D341Med (cell line): ENCODE measurements around the gene GLTP.
"Not testable (repeated sequence)": the region's sequence is repeated elsewhere in the genome, so short reads cannot be mapped to it uniquely, and the experiment has no call there.

Experiments
- DNase-seq: peaks from one replicate; pipeline ENCODE4 v3.0.0; 2012; ENCODE audit warnings: low spot score

Gene GLTP

DNA sequence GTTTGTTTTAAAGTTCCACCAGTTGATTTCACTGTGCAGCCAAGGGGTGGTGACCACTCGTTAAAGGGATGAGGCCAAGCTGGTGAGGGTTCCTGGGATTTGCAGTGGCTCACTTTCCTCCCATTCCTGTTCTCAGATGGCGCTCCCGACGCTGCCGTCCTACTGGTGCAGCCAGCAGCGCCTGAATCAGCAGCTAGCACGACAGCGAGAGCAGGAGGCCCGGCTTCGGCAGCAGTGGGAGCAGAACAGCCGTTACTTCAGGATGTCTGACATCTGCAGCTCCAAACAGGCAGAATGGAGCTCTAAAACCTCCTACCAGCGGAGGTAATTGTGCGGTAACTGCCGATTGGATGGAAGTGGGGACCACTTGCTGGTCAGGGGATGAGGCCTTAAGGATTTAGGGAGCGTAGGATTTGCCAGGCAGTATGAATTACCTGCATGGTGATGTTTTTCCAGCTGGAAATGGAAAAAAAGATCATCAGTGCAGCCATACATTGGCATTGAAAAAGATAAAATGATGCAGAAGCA is 22.6 kb upstream of the GLTP start:
- DNase-seq = no peak

DNA sequence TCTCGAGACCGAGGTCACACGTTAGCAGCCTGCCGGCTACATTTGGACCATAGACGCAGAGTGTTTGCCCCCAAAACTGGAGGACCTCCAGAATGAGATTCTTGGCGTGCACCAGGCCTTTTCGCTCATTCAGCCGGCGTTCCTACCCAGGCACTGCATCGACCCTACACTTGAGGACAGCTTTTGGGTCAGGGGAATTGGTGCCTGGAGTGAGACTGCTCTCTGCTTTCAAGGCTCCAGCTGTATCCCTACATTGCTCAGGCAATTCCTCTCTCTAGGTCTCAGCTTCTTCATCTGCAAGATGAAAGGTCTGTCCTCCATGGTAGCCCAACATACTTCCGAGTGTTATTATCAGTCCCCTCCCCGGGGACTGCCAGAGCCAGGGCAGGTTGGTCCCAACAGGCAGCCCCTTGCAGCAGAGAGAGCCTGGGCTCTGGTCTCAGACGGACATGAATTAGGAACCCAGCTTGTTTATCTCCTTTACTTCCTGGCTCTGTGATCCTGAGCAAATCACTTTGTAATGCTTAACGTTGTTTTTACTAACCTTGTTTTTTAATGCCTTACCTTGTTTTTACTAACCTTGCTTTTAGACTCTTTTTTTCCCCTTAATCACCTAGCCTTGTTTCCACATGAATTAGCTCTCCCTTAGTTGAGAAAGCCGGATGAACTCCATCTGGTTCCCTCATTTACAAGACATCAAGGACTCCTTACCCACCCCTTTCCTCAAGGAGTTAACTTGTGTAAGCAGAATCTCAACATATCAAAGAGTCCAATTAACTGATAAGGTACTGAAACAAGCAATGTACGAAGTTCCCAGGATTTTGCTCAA is 20.6 kb upstream of the GLTP start:
- DNase-seq = peak; percentile 64

DNA sequence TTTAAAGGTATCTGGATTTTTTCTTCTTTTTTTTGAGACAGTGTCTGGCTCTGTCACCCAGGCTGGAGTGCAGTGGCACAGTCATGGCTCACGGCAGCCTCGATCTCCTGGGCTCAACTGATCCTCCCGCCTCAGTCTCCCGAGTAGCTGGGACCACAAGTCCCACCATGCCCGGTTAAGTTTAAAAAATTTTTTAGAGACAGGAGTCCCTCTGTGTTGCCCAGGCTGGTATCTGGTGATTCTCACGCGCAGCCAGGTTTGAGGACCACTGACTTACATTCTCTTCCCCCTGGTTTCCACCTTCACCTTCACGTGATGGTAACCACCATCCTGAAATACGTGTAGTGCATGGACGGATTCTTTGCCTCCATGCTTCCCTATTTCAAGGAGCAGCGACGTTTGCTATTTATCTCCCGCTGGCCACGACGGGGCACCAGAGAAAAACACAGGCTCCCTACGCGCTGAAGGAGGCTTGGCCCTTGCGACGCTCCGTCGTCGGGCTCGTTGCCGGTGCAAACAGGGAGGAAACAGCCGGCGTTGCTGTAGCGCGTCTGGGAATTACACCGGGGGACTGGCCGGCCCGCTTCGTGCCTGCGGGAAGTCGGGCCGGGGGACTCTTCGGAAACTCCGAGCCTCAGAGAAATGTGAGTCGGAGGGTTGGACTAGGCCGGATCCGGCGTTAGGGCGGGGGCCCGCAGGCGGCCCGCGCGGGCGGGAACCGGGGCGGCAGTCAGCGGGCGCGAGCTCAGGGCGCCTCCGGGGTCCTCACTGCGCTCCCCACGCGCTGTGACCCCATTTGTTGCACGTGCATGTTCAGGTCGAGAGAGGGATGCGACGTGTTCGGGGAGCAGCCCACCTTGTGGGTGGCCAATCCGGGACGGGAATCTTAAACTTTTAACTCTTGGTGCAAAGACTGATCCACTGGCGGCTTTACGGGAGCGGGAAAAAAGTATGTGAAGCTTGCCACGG is 19.7 kb upstream of the GLTP start, which contains the start of gene TCHP:
TCHP (plus strand) TSS at position 492 of the 969 bp plus-strand sequence. CDS start 2,753 bp downstream, outside the sequence.
- peak; percentile 93 for DNase-seq

DNA sequence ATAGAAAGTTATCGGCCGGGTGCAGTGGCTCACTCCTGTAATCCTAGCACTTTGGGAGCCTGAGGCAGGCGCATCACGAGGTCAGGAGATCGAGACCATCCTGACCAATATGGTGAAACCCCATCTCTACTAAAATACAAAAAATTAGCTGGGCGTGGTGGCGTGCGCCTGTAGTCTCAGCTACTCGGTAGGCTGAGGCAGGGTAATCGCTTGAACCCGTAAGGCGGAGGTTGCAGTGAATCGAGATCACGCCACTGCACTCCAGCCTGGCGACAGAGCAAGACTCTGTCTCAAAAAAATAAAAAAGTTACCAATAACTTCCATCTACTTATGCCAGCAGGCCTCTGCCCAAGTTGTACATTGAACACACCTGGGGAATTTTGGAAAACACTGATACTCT is 19.0 kb upstream of the GLTP start:
- not testable (repeated sequence) for DNase-seq

DNA sequence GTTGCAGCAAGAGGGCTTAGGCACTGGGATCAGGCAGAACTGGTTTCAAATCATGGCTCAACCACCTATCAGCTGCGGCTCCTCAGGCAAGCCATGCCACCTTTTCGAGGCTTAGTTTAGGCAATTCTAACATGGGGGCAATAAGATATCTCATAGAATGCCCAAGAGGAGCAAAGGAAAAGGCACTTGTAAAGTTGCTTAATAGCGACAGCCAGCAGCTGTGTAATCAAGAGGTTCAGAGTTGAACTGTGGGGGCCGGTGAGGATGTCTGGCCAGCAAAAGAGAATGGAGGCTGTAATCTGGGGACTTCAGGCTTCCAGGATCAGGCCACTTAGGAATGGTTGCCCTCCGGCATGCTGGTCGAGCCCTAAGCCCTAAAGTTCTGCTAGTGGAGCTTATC is 16.7 kb upstream of the GLTP start:
- DNase-seq = no peak

DNA sequence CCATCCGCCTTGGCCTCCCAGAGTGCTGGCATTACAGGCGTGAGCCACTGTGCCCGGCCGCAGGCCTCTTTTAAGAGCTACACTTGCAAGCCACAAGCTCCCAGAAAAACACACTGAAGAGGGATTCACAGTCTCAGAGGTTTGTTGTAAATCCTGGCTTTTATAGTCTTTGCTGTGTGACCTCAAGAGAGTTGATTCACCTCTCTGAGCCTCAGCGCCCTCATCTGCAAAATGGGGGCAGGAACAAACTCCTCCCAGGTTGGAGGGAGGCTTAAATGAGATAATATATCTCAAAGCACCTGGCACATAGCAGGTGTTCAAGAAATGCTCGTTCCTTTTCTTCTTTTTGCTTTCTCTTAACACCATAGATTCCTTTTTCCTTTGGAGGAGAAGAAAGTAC is 15.8 kb upstream of the GLTP start:
- DNase-seq = no peak

DNA sequence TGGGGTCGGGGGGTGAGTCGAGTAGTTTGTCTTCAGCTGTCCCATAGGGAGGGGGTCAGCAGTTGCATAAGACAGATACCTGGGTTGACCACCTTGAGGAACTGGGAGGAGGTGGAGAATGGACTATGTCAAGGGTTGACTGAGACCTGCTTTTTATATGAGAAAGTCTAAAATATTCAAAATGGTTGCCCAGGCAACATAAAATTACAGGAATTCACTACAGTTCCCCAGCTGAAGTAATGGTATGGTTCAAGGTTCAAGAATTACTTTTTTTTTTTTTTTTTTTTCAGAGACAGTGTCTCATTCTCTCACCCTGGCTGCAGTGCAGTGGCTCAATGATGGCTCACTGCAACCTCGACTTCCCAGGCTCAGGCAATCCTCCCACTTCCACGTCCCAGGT is 14.6 kb upstream of the GLTP start:
- no peak for DNase-seq

DNA sequence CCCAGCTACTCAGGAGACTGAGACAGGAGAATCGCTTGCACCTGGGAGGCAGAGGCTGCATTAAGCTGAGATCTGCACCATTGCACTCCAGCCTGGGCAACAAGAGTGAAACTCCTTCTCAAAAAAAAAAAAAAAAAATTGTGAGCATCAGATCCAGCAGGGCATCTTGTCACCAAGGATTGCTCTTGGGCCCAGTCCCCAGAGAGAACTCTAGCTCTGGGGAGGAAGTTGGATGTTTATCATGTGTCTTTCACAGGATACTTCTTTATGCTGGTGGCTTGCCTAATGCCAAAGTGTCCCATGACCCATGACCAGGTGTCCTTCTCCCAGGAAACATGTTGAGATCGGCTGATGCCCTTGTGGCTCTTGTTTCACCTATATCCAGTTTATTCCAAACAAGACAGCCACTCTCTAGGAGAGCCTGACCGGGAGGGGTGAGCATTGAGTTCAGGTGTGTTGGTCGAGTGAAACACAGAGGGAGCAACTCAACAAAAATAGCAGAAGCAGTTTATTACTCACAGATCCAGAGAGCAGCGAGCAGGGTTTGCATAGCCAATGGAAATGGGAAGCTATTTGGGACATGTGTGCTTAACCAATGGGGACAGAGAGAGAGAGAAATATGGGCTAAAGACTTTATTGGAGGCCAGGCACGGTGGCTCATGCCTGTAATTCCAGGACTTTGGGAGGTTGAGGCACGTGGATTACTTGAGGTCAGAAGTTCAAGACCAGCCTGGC is 13.1 kb upstream of the GLTP start:
- no peak for DNase-seq

DNA sequence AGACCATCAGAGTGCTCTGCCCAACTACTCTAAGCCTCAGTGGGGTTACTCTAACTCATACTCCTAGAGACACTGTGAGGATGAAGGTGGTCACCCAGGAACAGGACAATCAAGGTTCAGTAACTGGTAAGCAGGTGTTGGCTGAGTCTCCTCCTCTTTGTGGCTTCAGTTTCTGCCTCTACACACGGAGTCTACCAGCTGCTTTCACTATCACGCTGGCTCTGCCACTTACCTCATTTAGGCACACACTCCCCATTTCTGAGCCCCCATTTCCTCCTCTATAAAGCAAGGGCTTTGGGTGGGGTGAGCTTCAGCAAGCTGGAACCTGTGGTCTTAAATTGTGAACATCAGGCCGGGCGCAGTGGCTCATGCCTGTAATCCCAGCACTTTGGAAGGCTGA is 12.4 kb upstream of the GLTP start:
- DNase-seq = no peak

DNA sequence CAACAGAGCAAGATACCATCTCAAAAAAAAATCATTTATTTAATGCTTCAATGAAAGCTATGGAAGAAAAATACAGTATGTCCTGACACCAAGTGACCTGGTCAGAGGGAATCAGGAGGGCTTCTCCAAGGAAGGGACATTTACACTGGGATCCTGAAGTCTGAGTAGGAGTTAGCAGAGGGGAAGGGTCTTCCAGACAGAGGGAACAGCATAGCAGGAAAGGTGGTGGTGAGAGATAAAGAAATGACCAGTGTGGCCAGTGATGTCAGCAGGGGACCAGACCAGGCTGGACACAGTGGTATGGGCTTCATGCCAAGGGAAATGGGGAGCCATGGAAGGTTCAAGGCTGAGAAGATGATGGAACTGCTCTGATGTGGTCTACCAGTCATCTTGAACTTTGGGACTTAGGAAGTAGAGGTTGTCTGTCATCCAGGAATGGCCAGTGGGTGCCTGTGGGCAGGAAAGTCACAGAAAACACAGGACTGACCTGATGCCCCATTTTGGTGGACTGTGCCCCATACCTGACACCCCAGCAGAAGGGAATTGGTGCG is 11.9 kb upstream of the GLTP start:
- no peak for DNase-seq

DNA sequence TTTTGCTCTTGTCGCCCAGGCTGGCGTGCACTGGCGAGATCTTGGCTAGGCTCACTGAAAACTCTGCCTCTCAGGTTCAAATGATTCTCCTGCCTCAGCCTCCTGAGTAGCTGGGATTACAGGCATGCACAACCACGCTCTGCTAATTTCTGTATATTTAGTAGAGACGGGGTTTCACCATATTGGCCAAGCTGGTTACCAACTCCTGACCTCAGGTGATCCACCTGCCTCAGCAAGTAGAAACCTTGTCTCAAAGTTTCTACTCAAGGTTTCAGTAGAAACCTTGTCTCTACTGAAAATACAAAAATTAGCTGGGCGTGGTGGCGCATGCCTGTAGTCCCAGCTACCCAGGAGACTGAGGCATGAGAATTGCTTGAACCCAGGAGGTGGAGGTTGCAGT is 11.4 kb upstream of the GLTP start:
- not testable (repeated sequence) for DNase-seq

DNA sequence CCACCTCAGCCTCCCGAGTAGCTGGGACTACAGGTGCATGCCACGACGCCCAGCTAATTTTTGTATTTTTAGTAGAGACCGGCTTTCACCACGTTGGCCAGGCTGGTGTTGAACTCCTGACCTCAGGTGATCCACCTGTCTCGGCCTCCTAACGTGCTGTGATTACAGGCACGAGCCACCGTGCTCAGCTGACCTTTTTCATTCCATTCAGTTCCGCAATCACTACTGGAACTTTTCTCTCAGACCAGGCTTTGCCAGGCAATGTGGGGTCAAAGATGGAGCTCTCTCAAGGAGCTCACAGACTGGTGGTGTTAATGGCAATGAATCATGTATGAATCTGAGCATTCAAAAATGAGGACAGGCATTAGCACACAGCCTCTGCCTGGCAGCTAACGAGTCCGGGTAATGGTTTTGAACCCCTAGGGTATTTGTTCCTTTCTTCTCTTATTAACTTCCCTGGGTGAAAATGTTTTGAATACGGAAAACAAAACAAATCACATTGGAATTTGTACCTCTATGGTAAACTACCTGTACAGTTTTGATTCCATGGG is 10.4 kb upstream of the GLTP start:
- no peak for DNase-seq

DNA sequence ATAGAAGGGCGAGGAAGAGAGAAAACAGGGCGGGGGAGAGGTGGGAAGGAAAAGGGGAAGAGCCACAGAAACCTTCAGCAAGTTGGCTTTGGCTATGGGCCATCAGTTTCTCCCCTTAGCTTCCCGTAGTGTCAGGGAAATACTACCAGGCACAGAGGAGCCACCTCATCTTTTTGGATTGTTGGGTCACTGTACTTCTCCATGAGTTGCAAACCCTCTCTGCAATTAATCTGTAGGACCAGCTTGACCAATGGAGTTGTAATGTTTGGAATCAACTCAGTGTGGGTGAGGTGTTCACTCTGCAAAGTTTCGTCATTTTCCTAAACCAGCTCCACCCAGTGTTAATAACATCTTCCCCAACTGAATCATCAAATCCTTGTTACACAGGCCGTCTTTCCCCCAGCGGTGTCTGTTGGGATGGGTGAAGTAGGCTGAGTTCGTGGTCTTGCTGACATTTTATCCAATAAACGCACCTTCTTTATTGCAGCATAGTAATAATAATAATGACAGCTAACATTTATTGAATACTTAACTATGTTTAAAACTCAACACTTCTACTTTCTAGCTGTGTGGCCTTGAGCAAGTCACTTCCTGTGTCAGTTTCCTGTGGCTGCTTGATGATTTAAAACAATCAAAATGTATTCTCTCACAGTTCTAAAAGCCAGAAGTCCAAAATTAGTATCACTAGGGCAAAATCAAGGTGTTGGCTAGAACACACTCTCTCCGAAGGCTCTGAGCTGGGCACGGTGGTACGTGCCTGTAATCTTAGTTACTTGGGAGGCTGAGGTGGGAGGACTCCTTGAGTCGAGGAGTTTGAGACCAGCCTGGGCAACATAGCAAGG is 8.1 kb upstream of the GLTP start:
- no peak for DNase-seq

DNA sequence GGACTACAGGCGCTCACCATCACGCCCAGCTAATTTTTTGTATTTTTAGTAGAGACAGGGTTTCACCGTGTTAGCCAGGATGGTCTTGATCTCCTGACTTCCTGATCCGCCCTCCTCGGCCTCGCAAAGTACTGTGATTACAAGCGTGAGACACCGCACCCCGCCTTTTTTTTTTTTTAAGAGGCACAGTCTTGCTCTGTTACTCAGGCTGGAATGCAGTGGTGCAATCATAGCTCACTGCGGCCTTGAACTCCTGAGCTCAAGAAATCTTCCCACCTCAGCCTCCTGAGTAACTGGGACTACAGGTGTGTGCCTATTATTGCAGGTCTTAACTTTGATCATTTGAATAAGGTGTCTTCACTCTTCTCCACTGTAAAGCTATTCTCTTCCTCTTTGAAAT is 5.3 kb upstream of the GLTP start:
- no peak for DNase-seq

DNA sequence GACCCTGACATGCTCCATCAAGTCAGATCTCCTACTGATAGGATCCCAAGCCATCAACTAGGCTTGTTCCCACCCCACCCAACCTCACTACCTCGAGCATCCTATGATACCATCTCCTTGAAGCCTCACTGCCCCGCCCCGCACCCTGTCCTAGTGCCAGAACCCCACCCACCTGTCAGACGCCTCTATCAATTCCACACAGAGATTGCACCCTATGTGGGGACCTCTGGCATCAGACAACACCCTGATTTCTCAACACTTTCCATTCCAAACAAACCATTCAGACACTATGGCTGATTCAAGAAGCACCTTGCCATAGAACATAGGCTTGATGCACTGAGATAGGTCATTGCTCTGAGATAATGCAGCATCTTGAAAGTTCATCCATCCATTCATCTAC is 3.1 kb upstream of the GLTP start:
- no peak for DNase-seq

DNA sequence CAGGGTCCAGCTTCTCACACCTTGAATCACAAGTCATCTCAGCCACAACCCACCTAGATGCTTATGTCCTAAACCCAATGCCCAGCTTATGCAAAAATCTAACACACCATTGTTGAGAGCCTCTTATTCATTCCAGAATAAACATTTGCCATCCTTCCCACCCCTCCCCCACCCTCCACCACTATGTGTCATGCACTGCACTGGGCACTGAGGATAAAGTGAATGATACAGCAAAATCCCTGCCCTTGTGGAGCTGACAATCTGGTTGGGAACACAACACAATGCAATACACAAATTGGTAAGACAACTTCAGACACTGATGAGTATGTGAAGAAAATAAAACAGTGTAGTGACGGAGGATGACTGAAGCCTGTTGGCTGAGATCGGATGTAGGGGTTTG is 1.4 kb upstream of the GLTP start:
- DNase-seq = no peak

DNA sequence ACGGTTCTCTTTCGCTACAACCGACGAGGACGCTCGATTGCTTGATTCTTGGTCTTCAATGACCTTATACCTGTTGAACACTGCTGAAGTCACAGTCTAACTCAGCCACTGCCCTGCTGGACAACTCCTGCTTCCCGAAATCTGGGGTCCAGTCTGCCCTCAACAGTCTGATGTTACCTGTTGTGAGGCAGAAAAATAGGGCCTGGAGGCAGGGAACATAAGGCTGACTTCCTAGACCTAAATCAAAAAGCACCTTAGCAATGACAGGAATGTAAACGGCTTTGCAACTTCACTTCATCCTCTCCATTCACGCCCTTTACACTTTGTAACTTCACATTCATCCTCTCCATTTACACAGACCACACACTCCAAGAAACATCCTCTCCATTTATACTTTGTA is 597 bp upstream of the GLTP start:
- no peak for DNase-seq

DNA sequence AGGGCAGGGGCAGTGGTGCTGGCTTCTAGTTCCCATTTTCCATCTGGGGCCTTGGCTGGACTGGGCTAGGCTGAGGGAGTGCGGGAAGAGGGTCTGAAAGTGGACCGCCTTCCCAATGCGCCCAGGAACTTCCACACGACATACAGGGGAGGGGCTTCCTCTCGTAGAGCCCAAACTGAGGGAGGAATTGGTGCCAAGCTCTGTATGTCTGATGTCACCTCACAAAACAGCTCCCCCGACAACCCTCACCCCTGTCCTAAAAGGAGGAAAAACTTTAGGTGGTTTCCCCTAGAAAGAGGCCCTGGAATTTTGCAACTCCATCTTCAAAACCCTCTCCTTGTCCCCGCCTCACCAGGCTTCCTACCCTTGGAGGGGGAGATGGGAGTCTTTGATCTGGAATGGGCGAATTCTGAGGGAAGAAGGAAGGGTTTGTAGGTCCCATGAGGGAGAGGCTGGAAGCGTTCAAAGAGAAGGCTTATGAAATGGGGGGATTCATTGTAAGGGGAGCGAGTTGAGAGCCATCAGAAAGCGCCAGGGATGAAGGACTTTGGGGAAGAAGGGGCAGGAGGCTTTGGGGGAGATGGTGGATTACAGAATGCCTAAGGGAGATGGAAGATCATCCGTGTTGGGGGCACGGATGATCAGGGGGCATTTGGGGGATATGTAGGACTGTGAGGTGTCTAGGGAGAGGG is 844 bp downstream of the GLTP start:
- DNase-seq = peak; percentile 39

DNA sequence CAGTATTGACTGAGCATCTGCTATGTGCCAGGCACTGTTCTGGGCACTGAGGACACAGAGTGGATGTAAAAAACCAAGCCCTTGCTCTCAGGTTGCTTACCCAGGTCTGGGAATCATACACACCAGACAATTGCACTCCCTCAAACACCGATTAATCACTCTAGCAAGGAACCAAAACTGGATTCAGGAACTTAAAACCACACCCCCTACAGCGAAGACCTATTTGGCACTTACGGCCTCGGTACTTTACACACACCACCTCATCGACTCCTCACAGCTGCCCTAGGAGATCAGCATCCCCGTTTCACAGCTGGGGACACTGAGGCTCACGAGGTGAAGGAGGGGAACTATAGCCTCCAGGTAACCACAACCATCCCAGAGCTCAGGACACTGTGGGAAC is 1.6 kb downstream of the GLTP start:
- DNase-seq = no peak

DNA sequence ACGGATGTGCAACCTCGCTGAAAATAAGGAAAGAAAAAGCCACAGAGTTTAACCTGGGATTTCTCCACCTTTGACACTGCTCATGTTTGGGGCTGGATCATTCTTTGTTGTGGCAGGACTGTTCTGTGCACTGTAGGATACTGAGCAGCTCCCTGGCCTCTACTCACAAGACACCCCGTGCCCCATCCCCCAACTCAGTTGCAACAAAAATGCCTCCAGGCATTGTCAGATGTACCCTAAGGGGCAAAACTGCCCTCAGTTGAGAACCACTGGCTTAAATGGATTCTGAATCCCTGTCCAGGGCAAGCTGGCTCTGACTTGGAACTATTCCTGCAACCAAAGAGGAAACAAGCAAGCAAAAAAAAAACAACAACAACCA is 2.1 kb downstream of the GLTP start:
- no peak for DNase-seq
